ENCODE results near the gene UGT1A9. TPM values are rescaled to one million over a fixed set of nuclear protein-coding genes. Genes with fewer than 3 reads are reported as not detected.
"Not testable (repeated sequence)": the region's sequence is repeated elsewhere in the genome, so short reads cannot be mapped to it uniquely, and the experiment has no call there.

Gene UGT1A9
- total RNA-seq, 1 donor from 2014 or later, result not detected

DNA sequence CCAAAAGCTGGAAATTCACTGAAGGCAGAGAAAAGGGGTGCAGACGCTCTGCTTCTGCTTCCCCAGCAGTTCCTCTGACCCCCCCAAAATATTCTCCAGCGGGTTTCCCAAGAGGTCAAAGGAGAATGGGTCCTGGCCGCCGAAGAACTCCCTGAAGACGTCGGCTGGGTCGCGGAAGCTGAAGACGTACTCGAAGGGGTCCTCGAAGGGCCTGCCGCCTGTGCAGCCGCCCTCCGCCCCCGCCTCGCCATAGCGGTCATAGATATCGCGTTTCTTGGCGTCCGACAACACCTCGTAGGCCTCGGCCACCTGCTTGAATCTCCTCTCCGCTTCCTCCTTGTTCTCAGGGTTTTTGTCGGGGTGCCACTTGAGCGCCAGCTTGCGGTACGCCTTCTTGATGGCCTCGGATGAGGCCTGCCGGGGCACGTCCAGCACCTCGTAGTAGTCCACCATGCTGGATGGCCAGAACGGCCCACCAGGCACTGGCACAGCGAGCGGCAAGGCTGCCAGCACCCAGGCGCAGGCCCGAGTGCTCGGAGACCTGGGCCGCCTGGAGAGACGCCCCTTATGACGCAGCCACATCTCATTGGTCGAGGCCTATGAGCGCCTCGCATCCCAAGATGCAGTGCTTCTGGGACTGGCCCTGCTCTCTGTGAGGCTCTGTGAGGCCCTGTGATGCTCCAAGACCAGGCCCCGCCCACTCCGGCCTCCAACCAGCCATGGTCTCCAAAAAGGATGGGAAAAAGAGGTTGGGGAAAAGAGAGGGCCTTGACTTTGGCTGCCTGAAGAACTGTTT lies 72.0 kb downstream of the UGT1A9 start:
- no peak for ATAC-seq
- DNase-seq, result no peak
- Histone ChIP-seq H3K4me1 (no peaks in the 10 kb centered on the region), H3K4me3 (no peak overlapping the region), H3K9me3 (no peaks in the 10 kb centered on the region), H3K27ac (no peak overlapping the region), H3K36me3 (no peaks in the 10 kb centered on the region), H3K27me3 (ENCODE audit: low read depth) (no peaks in the 10 kb centered on the region)
- TF ChIP-seq, protein P1, sequence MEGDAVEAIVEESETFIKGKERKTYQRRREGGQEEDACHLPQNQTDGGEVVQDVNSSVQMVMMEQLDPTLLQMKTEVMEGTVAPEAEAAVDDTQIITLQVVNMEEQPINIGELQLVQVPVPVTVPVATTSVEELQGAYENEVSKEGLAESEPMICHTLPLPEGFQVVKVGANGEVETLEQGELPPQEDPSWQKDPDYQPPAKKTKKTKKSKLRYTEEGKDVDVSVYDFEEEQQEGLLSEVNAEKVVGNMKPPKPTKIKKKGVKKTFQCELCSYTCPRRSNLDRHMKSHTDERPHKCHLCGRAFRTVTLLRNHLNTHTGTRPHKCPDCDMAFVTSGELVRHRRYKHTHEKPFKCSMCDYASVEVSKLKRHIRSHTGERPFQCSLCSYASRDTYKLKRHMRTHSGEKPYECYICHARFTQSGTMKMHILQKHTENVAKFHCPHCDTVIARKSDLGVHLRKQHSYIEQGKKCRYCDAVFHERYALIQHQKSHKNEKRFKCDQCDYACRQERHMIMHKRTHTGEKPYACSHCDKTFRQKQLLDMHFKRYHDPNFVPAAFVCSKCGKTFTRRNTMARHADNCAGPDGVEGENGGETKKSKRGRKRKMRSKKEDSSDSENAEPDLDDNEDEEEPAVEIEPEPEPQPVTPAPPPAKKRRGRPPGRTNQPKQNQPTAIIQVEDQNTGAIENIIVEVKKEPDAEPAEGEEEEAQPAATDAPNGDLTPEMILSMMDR (IDR thresholded peaks at IDR 0.05), result no peak
- intact Hi-C loops (cut with DNase I), result no loop called here

DNA sequence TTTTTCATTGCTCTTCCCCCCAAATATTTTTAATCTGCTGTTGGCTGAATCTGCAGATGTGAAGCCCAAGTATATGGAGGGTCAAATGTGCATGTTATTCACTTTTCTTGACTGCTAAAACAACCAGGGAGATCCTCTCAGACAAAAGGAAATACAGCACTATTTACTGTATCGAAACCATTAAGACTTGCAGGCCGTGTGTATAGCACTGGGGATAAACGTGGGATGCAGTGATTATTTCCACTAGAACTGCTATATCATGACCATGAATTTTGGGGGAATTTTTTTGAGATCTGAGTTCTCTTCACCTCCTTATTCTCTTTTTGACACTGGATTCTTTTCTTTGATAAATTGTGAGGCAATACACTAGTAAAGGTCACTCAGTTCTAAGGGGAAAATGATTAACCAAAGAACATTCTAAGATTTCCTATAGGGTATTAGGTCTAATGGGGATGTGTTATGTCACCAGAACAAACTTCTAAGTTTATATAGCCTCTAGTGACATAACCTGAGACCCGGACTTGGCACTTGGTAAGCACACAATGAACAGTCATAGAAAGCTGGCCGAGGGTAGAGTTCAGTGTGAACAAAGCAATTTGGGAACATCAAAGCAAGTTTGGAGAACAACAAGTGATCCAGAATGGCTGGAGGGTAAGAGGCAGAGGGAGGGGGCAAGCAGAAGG lies 73.5 kb downstream of the UGT1A9 start:
- ATAC-seq (no peak), DNase-seq (no peak)

DNA sequence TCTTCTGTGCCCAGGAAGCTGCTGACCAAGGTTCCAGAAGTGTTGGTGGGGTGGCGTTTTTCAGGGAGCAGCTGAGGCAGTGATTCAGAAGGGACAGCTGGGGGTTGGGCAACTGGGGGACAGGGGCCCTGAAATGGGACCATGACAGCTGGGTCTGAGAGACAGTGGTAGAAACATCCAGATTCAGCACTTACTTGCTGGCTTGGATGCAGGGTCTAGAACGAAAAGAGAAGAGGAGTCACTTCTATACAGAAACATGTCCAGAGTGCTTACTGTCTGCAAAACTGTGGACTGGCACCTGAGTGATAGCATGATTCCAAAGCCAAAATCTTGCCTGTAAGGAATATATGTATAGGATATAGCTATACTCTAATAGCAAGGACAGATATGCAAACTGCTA lies 74.1 kb downstream of the UGT1A9 start:
- not testable (repeated sequence) for H3K27ac ChIP-seq, H3K36me3 ChIP-seq

More for the DNA sequence above, 73.5 kb downstream of the UGT1A9 start:
- Histone ChIP-seq H3K36me3 (no peaks in the 10 kb centered on the region), H3K27me3 (ENCODE audit: low read depth) (no peaks in the 10 kb centered on the region), H3K27ac (no peak overlapping the region), H3K4me3 (no peak overlapping the region), H3K9me3 (no peaks in the 10 kb centered on the region), H3K4me1 (no peaks in the 10 kb centered on the region)
- intact Hi-C loops (cut with DNase I), result no loop called here
- TF ChIP-seq, protein P1 (IDR thresholded peaks at IDR 0.05), result no peak

DNA sequence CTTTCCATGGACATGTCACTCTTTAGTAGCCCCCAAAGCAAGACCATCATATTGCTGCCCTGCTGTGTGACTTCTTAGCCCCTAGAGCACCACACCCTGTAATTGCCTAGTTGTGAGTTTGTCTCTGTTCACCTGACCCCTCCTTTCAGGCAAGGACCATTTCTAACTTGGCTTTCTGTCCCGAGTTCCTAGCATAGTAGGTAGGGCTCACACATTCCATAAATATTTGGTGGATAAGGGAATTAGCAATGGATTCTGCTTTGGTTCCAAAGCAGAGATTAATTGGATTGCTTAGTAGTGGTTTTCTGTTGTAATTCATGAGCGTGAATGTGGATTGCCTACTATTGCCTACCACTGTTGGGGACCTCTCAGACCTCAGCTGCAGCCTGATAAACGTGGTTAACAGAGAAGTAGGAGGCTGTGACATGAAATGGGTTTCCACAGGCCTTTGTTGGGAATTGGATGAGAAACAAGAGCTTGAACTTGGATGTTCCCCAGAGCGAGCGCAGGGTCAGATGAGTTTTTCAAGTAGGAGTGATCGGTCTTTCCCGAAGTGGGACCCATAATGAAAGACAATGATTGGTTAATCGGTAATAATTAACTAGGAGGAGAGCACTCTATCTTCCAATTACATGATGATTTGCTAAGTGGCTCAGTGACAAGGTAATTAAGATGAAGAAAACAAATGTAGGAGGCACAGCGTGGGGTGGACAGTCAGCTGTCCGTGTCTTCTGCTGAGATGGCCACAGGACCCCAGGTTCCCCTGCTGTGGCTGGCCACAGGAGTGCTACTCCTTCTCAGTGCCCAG lies 75.0 kb downstream of the UGT1A9 start:
- ATAC-seq, result no peak
- no peaks in the 10 kb centered on the region for H3K36me3 ChIP-seq
- DNase-seq, result no peak
- no peak overlapping the region for H3K4me3 ChIP-seq
- no peaks in the 10 kb centered on the region for H3K27me3 ChIP-seq (ENCODE audit: low read depth)
- intact Hi-C loops (cut with DNase I), result no loop called here
- TF ChIP-seq, protein P1 (IDR thresholded peaks at IDR 0.05), result no peak
- H3K9me3 ChIP-seq, result peaks cover 8% of the 10 kb centered on the region
- H3K4me1 ChIP-seq, result no peaks in the 10 kb centered on the region
- no peak overlapping the region for H3K27ac ChIP-seq

More for the DNA sequence above, 74.1 kb downstream of the UGT1A9 start:
- intact Hi-C loops (cut with DNase I); ATAC-seq; H3K4me3 ChIP-seq; H3K9me3 ChIP-seq; H3K4me1 ChIP-seq; DNase-seq; H3K27me3 ChIP-seq (ENCODE audit: low read depth): not testable (repeated sequence)

DNA sequence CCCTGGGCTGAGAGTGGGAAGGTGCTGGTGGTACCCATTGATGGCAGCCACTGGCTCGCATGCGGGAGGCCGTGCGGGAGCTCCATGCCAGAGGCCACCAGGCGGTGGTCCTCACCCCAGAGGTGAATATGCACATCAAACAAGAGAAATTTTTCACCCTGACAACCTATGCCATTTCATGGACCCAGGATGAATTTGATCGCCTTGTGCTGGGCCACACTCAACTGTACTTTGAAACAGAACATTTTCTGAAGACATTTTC lies 75.5 kb downstream of the UGT1A9 start:
- H3K27me3 ChIP-seq (ENCODE audit: low read depth), result no peaks in the 10 kb centered on the region
- H3K36me3 ChIP-seq, result no peaks in the 10 kb centered on the region
- DNase-seq, result no peak
- H3K9me3 ChIP-seq, result peaks cover 8% of the 10 kb centered on the region
- ATAC-seq, result no peak
- no peak overlapping the region for H3K4me3 ChIP-seq
- intact Hi-C loops (cut with DNase I), result no loop called here
- no peak overlapping the region for H3K27ac ChIP-seq
- TF ChIP-seq, protein P1 (IDR thresholded peaks at IDR 0.05), result no peak
- H3K4me1 ChIP-seq, result no peaks in the 10 kb centered on the region

DNA sequence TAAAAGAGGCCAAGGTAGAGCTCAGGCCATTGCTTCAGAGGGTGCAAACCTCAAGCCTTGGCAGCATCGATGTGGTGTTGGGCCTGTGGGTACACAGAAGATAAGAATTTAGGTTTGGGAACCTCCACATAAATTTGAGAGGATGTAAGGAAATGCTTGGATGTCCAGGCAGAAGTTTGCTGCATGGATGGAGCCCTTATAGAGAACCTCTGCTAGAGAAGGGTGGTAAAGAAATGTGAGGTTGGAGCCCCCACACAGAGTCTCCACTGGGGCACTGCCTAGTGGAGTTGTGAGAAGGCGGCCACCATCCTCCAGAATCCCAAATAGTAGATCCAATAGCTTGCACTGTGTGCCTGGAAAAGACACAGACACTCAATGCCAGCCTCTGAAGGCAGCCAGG lies 79.0 kb downstream of the UGT1A9 start:
- H3K4me1 ChIP-seq; H3K27me3 ChIP-seq (ENCODE audit: low read depth); ATAC-seq; H3K27ac ChIP-seq; intact Hi-C loops (cut with DNase I); H3K9me3 ChIP-seq; H3K4me3 ChIP-seq; DNase-seq; H3K36me3 ChIP-seq: not testable (repeated sequence)

DNA sequence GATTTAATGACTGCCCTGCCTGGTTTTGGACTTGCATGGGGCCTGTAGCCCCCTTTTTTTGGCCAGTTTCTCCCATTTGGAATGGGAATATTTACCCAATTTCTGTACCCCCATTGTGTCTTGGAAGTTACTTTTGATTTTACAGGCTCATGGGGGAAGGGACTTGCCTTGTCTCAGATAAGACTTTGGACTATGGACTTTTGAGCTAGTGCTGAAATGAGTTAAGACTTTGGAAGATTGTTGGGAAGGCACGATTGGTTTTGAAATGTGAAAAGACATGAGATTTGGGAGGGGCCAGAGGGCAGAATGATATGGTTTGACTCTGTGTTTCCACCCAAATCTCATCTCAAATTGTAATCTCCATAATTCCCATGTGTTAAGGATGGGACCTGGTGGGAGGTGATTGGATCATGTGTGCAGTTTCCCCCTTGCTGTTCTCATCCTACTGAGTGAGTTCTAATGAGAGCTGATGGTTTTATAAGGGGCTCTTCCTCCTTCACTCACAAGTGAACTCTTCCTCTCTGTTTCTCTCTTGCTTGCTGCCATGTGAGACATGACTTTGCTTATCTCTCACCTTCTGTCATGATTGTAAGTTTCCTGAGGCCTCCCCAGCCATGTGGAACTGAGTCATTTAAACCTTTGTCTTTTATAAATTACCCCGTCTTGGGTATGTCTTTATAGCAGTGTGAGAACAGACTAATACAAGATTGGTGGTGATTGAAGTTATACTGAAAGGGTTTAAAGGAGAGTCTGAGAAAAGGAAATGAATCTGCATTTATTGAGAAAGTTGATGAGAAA lies 79.7 kb downstream of the UGT1A9 start:
- H3K4me3 ChIP-seq; H3K4me1 ChIP-seq; intact Hi-C loops (cut with DNase I); H3K27me3 ChIP-seq (ENCODE audit: low read depth); ATAC-seq; H3K9me3 ChIP-seq; H3K36me3 ChIP-seq; H3K27ac ChIP-seq; DNase-seq: not testable (repeated sequence)

Data from lower lobe of right lung (tissue), 2 donors.